ENCODE measurements around the gene HK1. TPM values are rescaled to one million over a fixed set of nuclear protein-coding genes. Genes with fewer than 3 reads are reported as not detected.
"Not testable (repeated sequence)": the region's sequence is repeated elsewhere in the genome, so short reads cannot be mapped to it uniquely, and the experiment has no call there.

The HK1 gene
- total and polyA plus RNA-seq, 2 of the 13 experiments (the other 11 are each of a cell fraction or from before 2014, with no cell fraction given) = 0.29 to 1.5 TPM

DNA sequence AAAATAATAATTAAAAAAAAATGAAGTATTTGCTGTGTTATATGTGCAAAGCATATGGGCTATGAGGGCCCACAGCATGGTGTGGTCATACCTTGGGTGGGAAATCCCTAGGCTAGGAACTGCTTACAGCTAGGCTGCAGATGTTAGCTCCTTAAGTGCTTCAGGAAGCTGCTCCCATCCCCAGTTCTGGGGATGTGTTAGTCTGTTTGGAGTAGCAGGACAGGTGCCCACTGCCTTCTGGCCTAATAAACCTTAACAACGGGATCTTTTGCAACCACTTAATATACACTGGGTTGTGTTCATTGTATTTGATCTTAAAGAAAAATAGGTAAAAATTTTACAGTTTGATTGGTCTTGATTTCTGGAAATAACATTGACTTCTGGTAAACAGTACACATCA is 46.3 kb downstream of the HK1 start:
- H4K20me1 ChIP-seq (ENCODE audit: insufficient read depth, low read length) = no peaks in the 10 kb centered on the region
- 0% methylated on average over 1 of the region's 1 CpG for WGBS (ENCODE audit: low lambda C conversion rate)
- no peak overlapping the region for H2AFZ ChIP-seq (ENCODE audit: low read length)
- ATAC-seq = no peak
- no peaks in the 10 kb centered on the region for H3K9me3 ChIP-seq (ENCODE audit: low read length)
- FAIRE-seq = no peak
- TF ChIP-seq, protein P1, sequence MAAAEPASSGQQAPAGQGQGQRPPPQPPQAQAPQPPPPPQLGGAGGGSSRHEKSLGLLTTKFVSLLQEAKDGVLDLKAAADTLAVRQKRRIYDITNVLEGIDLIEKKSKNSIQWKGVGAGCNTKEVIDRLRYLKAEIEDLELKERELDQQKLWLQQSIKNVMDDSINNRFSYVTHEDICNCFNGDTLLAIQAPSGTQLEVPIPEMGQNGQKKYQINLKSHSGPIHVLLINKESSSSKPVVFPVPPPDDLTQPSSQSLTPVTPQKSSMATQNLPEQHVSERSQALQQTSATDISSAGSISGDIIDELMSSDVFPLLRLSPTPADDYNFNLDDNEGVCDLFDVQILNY (CRISPR knock-in tag; conservative IDR thresholded peaks at IDR 0.05) = no peak
- no peaks in the 10 kb centered on the region for H3K79me2 ChIP-seq (ENCODE audit: insufficient read depth, low read length)
- no peaks in the 10 kb centered on the region for H3K36me3 ChIP-seq (replicated peaks in 1 of 2; ENCODE audit: control insufficient read depth in 1 of 2, insufficient read depth in 2 of 2, low read length in 2 of 2)
- BruUV-seq (replicated peaks) = no TSS peak
- H3K27me3 ChIP-seq (ENCODE audit: control insufficient read depth in 1 of 2, insufficient read depth in 2 of 2, low read length in 2 of 2) = peaks cover 7 to 45% of the 10 kb centered on the region in 2 experiments; a peak in 4 of 5 replicates
- H3K4me3 ChIP-seq (replicated peaks in 1 of 3; ENCODE audit: insufficient read depth in 1 of 3, low read depth in 2 of 3, low read length in 3 of 3) = no peak overlapping the region
- no peak overlapping the region for H3K27ac ChIP-seq (ENCODE audit: extremely low read length, insufficient read depth, low read length)
- CTCF ChIA-PET (ENCODE audit: low intra/inter-chr PET ratio, low total read pairs) = no interaction called here
- no peak overlapping the region for H3K4me2 ChIP-seq (ENCODE audit: low read depth, low read length)
- 0 out of 2 replicates have a peak, but pooled peaks cover 5% of the 10 kb centered on the region for H3K4me1 ChIP-seq (ENCODE audit: insufficient read depth, low read length)
- DNase-seq (ENCODE audit: low spot score) = no peak
- in situ Hi-C loops (cut with HindIII; ENCODE audit: extremely low pct_ligation_motif_present, low pct_unique_long_range_greater_than_20kb) (no loop called here), intact Hi-C loops (cut with micrococcal nuclease; ENCODE audit: unreplicated experiment) (no loop called here)
- H3K9ac ChIP-seq (ENCODE audit: insufficient read depth, low read depth, low read length) = no peak overlapping the region
- POLR2A ChIA-PET = no interaction called here

DNA sequence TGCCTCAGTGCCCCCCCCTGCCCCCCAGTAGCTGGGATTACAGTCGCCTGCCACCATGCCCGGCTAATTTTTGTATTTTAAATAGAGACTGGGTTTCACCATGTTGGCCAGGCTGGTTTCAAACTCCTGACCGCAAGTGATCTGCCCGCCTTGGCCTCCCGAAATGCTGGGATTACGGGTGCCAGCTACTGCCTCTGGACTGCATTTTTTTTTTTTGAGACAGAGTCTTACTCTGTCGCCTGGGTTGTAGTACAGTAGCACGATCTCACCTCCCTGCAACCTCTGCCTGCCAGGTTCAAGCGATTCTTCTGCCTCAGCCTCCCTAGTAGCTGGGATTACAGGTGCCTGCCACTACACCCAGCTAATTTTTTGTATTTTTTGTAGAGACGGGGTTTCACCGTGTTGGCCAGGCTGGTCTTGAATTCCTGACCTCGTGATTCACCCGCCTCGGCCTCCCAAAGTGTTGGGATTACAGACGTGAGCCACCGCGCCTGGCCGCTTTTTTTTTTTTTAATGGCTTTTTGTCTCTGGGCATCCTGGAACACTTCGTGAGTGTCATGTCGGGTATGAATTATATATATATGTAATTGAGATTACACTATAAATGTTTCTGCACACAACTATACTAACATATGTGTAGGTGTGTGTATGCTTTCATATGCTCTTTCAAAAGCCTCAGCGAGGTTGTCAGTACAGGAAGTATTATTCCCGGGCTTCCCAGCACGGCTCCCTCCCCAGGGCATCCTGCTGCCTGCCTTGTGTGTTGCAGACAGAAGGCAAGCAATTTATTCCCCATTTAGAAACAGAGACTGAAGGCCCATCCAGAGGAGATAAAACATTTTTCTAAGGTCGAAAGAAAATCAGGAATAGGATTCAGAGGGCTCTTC is 47.6 kb downstream of the HK1 start:
- H3K4me2 ChIP-seq (ENCODE audit: low read depth, low read length); H3K27ac ChIP-seq (ENCODE audit: extremely low read length, insufficient read depth, low read length); H3K9me3 ChIP-seq (ENCODE audit: low read length); H3K79me2 ChIP-seq (ENCODE audit: insufficient read depth, low read length); H3K4me3 ChIP-seq (replicated peaks in 1 of 3; ENCODE audit: insufficient read depth in 1 of 3, low read depth in 2 of 3, low read length in 3 of 3); H3K9ac ChIP-seq (ENCODE audit: insufficient read depth, low read depth, low read length); H4K20me1 ChIP-seq (ENCODE audit: insufficient read depth, low read length); POLR2A ChIA-PET; H2AFZ ChIP-seq (ENCODE audit: low read length); CTCF ChIA-PET (ENCODE audit: low intra/inter-chr PET ratio, low total read pairs); ATAC-seq; intact Hi-C loops (cut with micrococcal nuclease; ENCODE audit: unreplicated experiment); FAIRE-seq; H3K36me3 ChIP-seq (replicated peaks in 1 of 2; ENCODE audit: control insufficient read depth in 1 of 2, insufficient read depth in 2 of 2, low read length in 2 of 2); H3K4me1 ChIP-seq (ENCODE audit: insufficient read depth, low read length); DNase-seq (ENCODE audit: low spot score); BruUV-seq (replicated peaks); in situ Hi-C loops (cut with HindIII; ENCODE audit: extremely low pct_ligation_motif_present, low pct_unique_long_range_greater_than_20kb): not testable (repeated sequence)
- 30% methylated on average over 24 of the region's 24 CpGs for WGBS (ENCODE audit: low lambda C conversion rate)
- H3K27me3 ChIP-seq (ENCODE audit: control insufficient read depth in 1 of 2, insufficient read depth in 2 of 2, low read length in 2 of 2) = peaks cover 5 to 43% of the 10 kb centered on the region in 2 experiments; a peak in 4 of 5 replicates

Data from HepG2 (cell line).